RCC 7860 (cell line): Measurements from ENCODE around the gene C9orf43.

Experiments
- DNase-seq: peaks from one replicate; pipeline ENCODE4 v3.0.0-alpha.2; 2015; ENCODE audit warnings: low spot score
- FAIRE-seq: peaks from 2 replicates; lab custom pipeline; 2012; peaks lifted over from hg19 to GRCh38; lab: Jason Lieb, UNC

The C9orf43 gene

GRCh38 chr9:113464286-113464660 is 53.7 kb downstream of the C9orf43 start:
- FAIRE-seq = no peak

GRCh38 chr9:113465599-113466140 is 55.1 kb downstream of the C9orf43 start:
- FAIRE-seq (no peak), DNase-seq (no peak)

More at GRCh38 chr9:113464286-113464660, 53.7 kb downstream of the C9orf43 start:
- DNase-seq = no peak

GRCh38 chr9:113467183-113467582 is 56.6 kb downstream of the C9orf43 start:
- FAIRE-seq (no peak), DNase-seq (no peak)

GRCh38 chr9:113468716-113469448 is 58.3 kb downstream of the C9orf43 start:
- DNase-seq (peak; percentile 36), FAIRE-seq (no peak)

- FAIRE-seq (no peak), DNase-seq (no peak)
Measured at GRCh38 chr9:113471143-113471542, 60.6 kb downstream of the C9orf43 start.

- DNase-seq (no peak), FAIRE-seq (no peak)
Measured at GRCh38 chr9:113471566-113471965, 61.0 kb downstream of the C9orf43 start.

GRCh38 chr9:113472199-113472598 is 61.7 kb downstream of the C9orf43 start:
- FAIRE-seq = no peak

GRCh38 chr9:113474360-113475028 is 63.9 kb downstream of the C9orf43 start:
- DNase-seq (no peak), FAIRE-seq (no peak)

More at GRCh38 chr9:113472199-113472598, 61.7 kb downstream of the C9orf43 start:
- no peak for DNase-seq

- DNase-seq (no peak), FAIRE-seq (no peak)
Measured at GRCh38 chr9:113475031-113475430, 64.5 kb downstream of the C9orf43 start.

GRCh38 chr9:113475992-113476391 is 65.4 kb downstream of the C9orf43 start:
- FAIRE-seq = no peak

GRCh38 chr9:113476511-113476916 is 66.0 kb downstream of the C9orf43 start:
- no peak for DNase-seq
- no peak for FAIRE-seq

More at GRCh38 chr9:113475992-113476391, 65.4 kb downstream of the C9orf43 start:
- DNase-seq = no peak

GRCh38 chr9:113477058-113477457 is 66.5 kb downstream of the C9orf43 start:
- no peak for FAIRE-seq
- no peak for DNase-seq

- FAIRE-seq = no peak
- no peak for DNase-seq
Measured at GRCh38 chr9:113477661-113478060, 67.1 kb downstream of the C9orf43 start.

GRCh38 chr9:113479174-113479621 is 68.7 kb downstream of the C9orf43 start:
- DNase-seq (no peak), FAIRE-seq (no peak)
